K562 (cell line): ENCODE results near the gene SLC35G3. TPM values are rescaled to one million over a fixed set of nuclear protein-coding genes. Genes with fewer than 3 reads are reported as not detected.

ENCODE experiments used
- ATAC-seq: fragments of 200-7000 bp; cut with Tn5 transposase; 3 replicates; pipeline ENCODE4 v1.9.1; 2020; ENCODE audit warnings: moderate library complexity
- BruUV-seq: library from RNA; stranded (reverse); fragments of 400-500 nt; replicated peaks from 2 replicates; lab custom pipeline; 2021; lab: Mats Ljungman, UMichigan
- CTCF ChIA-PET: fragments of 300-600 bp; formaldehyde crosslinking; extraction: SDS; loops from one replicate; lab custom pipeline; 2021; ENCODE audit warnings: low intra/inter-chr PET ratio; lab: Yijun Ruan, JAX
- POLR2A ChIA-PET: fragments of 300-600, 350-650 bp; sonication (Branson Sonifier 250); formaldehyde crosslinking; extraction: SDS; loops from one replicate; lab custom pipeline; 2021; ENCODE audit warnings: antibody characterized with exemption, inconsistent platforms; lab: Yijun Ruan, JAX
- DNase-seq, 4 experiments: peaks; one replicate each; pipeline versions ENCODE4 v3.0.0 to v3.0.0-alpha.2; 2011 to 2018; ENCODE audit warnings: low spot score in 3 of 4, mixed read lengths in 3 of 4; ENCODE audit errors: extremely low read depth in 1 of 4
- FAIRE-seq: peaks from 2 replicates; lab custom pipeline; 2011; peaks lifted over from hg19 to GRCh38; lab: Jason Lieb, UNC
- H2AFZ ChIP-seq: 2 replicates; pipeline ENCODE4 v1.6.0; 2011; ENCODE audit warnings: low read depth, low read length, control low read depth, inconsistent platforms
- H3K27ac ChIP-seq: fragments of 200-600 bp; 3 replicates; pipeline ENCODE4 v1.8.0; 2011; ENCODE audit warnings: low read depth, mild to moderate bottlenecking, control low read depth, inconsistent platforms, low read length, moderate library complexity, mixed read lengths; ENCODE audit errors: extremely low read depth
- H3K27me3 ChIP-seq, 2 experiments: fragments of 300-600 bp in 1 of 2; 2 replicates in 1 of 2; 3 replicates in 1 of 2; pipeline versions ENCODE4 v1.6.0 to v1.8.0; 2011; ENCODE audit warnings: inconsistent platforms in 2 of 2, low read length in 2 of 2, mild to moderate bottlenecking in 1 of 2, mixed read lengths in 1 of 2, moderate library complexity in 1 of 2; ENCODE audit not compliant: control insufficient read depth in 2 of 2, insufficient read depth in 2 of 2
- H3K36me3 ChIP-seq: fragments of 300-600 bp; 3 replicates; pipeline ENCODE4 v1.8.0; 2011; ENCODE audit warnings: mild to moderate bottlenecking, low read length, inconsistent platforms; ENCODE audit not compliant: control insufficient read depth, insufficient read depth
- H3K4me1 ChIP-seq, 2 experiments: fragments of 200-600 bp in 1 of 2; replicated peaks in 1 of 2; 2 replicates in 1 of 2; 3 replicates in 1 of 2; pipeline versions ENCODE4 v1.5.1 to v1.8.0; 2011; ENCODE audit warnings: inconsistent platforms in 2 of 2, low read length in 2 of 2, mild to moderate bottlenecking in 1 of 2, mixed read lengths in 1 of 2, moderate library complexity in 1 of 2; ENCODE audit not compliant: control insufficient read depth in 2 of 2, insufficient read depth in 2 of 2
- H3K4me2 ChIP-seq: 2 replicates; pipeline ENCODE4 v1.6.1; 2011; ENCODE audit warnings: low read length, control low read depth, inconsistent platforms, mixed read lengths; ENCODE audit not compliant: insufficient read depth
- H3K4me3 ChIP-seq: fragments of 200-600 bp; sonication (generic), shearing (Covaris generic); 2 replicates; pipeline ENCODE4 v1.5.1; 2016; ENCODE audit warnings: control low read depth, inconsistent platforms
- H3K79me2 ChIP-seq: fragments of 200-600 bp; 3 replicates; pipeline ENCODE4 v1.8.0; 2011; ENCODE audit warnings: low read length, inconsistent platforms; ENCODE audit not compliant: control insufficient read depth, insufficient read depth
- H3K9ac ChIP-seq, 2 experiments: 2 replicates each; pipeline versions ENCODE4 v1.6.0 to v1.6.1; 2011; ENCODE audit warnings: low read depth in 2 of 2, low read length in 2 of 2, control low read depth in 1 of 2, inconsistent platforms in 1 of 2, mild to moderate bottlenecking in 1 of 2, mixed read lengths in 1 of 2; ENCODE audit not compliant: insufficient read depth in 1 of 2
- H3K9me1 ChIP-seq: one replicate; pipeline ENCODE4 v1.6.0; 2011; ENCODE audit warnings: inconsistent platforms, mild to moderate bottlenecking, low read length, moderate library complexity; ENCODE audit not compliant: control insufficient read depth, insufficient read depth
- H3K9me3 ChIP-seq: replicated peaks from 2 replicates; pipeline ENCODE4 v1.5.1; 2011; ENCODE audit warnings: low read depth, low read length, inconsistent platforms; ENCODE audit not compliant: control insufficient read depth, insufficient read depth
- H4K20me1 ChIP-seq: replicated peaks from 2 replicates; pipeline ENCODE4 v1.6.1; 2011; ENCODE audit warnings: low read length, inconsistent platforms, mixed read lengths; ENCODE audit not compliant: control insufficient read depth, insufficient read depth
- ARID1B ChIP-seq: fragments of 450-650 bp; IDR thresholded peaks from 2 replicates; pipeline ENCODE4 v1.6.1; 2016; ENCODE audit warnings: antibody characterized with exemption, mild to moderate bottlenecking, inconsistent platforms
- BACH1 ChIP-seq: fragments of 200-800 bp; sonication (Bioruptor generic); IDR thresholded peaks from 2 replicates; pipeline ENCODE4 v1.6.1; 2016; ENCODE audit warnings: missing genetic modification characterization, missing compliant biosample characterization
- FUS ChIP-seq: fragments of 200-400 bp; formaldehyde crosslinking; optimal IDR thresholded peaks from 2 replicates; pipeline ENCODE3; 2017; ENCODE audit warnings: low read depth, low read length
- HDAC1 ChIP-seq, 2 experiments: fragments of 450-650 bp; IDR thresholded peaks; 2 replicates each; pipeline ENCODE4 v1.6.1; 2016 to 2017; ENCODE audit warnings: inconsistent platforms in 1 of 2, mild to moderate bottlenecking in 1 of 2, moderate library complexity in 1 of 2
- HOXB6 ChIP-seq: fragments of 250-450 bp; sonication (Bioruptor Pico); IDR thresholded peaks from 2 replicates; pipeline ENCODE4 v1.5.1; 2022; ENCODE audit warnings: mild to moderate bottlenecking, borderline replicate concordance
- ZFP36 ChIP-seq: fragments of 150-350 bp; IDR thresholded peaks from 2 replicates; pipeline ENCODE4 v1.6.1; 2018; ENCODE audit warnings: low read length, low read depth; ENCODE audit not compliant: partially characterized antibody
- ZNF589 ChIP-seq: fragments of 200-800 bp; sonication (Bioruptor generic); IDR thresholded peaks from 2 replicates; pipeline ENCODE4 v1.6.1; 2016; ENCODE audit warnings: low read depth, missing genetic modification characterization, missing compliant biosample characterization
- WGBS: fragments of 100-300 bp; shearing (Covaris generic); methylation state at CpG from one replicate; pipeline ENCODE4 v1.1.6; 2016; ENCODE audit warnings: low coverage, mixed read lengths; ENCODE audit not compliant: insufficient coverage; ENCODE audit errors: missing lambda C conversion rate; 5-methylcytosine and 5-hydroxymethylcytosine counted together
- in situ Hi-C: fragments of 300-500 bp; cut with MboI; formaldehyde crosslinking; loops from 4 replicates; pipeline ENCODE4 v1.15.0; 2018; ENCODE audit warnings: inconsistent platforms, mixed read lengths
- intact Hi-C: fragments of 100-400 bp; cut with micrococcal nuclease; formaldehyde crosslinking; loops from 2 replicates; pipeline ENCODE4 v1.14.2; 2022
- polyA plus RNA-seq, 8 experiments: library from polyadenylated mRNA; depleted of rRNA in 4 of 8; stranded (reverse) in 5 of 8; unstranded in 3 of 8; fragments of >200 nt; fragmentation: Nextera tagmentation in 2 of 8; fragmentation: Illumina TruSeq in 1 of 8; extraction: Ambion mirVana in 2 of 8; extraction: Trizol in 1 of 8; gene quantifications; 2 replicates each; pipeline versions ENCODE4 v1.2.1 to v1.2.3, GENCODE V29; 2011 to 2014; ENCODE audit warnings: inconsistent platforms in 1 of 8, missing spikeins in 1 of 8
- total RNA-seq, 7 experiments: library from RNA; depleted of rRNA in 6 of 7; stranded (reverse); fragments of >200 nt in 6 of 7; fragmentation: Illumina TruSeq in 2 of 7; extraction: Trizol in 2 of 7; gene quantifications; 2 replicates each; pipeline versions ENCODE4 v1.2.1 to v1.2.3, GENCODE V29; 2011 to 2021; ENCODE audit warnings: low replicate concordance in 1 of 7
- TF ChIP-seq, protein P1 (sequence below): fragments of 450-650 bp; IDR thresholded peaks from 2 replicates; pipeline ENCODE4 v1.6.1; 2017; ENCODE audit warnings: antibody characterized with exemption, mild to moderate bottlenecking

The SLC35G3 gene
- total and polyA plus RNA-seq, 9 of the 15 experiments (the other 6 are each of a cell fraction or from before 2014, with no cell fraction given), result not detected

DNA sequence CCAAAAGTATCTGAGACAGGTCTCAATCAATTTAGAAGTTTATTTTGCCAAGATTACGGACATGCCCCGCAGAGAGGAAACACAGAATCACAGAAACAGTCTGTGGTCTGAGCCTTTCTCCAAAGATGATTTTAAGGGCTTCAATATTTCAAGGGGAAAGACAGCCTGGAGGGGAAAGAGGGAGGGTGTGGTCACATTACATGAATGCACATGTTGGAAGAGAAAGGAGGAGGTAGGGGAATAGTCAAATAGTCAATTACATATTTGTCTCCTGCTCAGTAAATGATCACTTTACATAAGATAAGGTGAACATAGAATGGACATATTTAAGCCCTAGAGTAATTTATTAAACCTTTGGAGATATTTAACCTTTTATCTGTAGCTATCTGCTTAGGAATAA is 34.3 kb downstream of the SLC35G3 start (continued):
- TF ChIP-seq, protein P1, sequence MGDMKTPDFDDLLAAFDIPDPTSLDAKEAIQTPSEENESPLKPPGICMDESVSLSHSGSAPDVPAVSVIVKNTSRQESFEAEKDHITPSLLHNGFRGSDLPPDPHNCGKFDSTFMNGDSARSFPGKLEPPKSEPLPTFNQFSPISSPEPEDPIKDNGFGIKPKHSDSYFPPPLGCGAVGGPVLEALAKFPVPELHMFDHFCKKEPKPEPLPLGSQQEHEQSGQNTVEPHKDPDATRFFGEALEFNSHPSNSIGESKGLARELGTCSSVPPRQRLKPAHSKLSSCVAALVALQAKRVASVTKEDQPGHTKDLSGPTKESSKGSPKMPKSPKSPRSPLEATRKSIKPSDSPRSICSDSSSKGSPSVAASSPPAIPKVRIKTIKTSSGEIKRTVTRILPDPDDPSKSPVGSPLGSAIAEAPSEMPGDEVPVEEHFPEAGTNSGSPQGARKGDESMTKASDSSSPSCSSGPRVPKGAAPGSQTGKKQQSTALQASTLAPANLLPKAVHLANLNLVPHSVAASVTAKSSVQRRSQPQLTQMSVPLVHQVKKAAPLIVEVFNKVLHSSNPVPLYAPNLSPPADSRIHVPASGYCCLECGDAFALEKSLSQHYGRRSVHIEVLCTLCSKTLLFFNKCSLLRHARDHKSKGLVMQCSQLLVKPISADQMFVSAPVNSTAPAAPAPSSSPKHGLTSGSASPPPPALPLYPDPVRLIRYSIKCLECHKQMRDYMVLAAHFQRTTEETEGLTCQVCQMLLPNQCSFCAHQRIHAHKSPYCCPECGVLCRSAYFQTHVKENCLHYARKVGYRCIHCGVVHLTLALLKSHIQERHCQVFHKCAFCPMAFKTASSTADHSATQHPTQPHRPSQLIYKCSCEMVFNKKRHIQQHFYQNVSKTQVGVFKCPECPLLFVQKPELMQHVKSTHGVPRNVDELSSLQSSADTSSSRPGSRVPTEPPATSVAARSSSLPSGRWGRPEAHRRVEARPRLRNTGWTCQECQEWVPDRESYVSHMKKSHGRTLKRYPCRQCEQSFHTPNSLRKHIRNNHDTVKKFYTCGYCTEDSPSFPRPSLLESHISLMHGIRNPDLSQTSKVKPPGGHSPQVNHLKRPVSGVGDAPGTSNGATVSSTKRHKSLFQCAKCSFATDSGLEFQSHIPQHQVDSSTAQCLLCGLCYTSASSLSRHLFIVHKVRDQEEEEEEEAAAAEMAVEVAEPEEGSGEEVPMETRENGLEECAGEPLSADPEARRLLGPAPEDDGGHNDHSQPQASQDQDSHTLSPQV, result no peak
- no peak for TF ChIP-seq BACH1 (tag)
- TF ChIP-seq ARID1B, result no peak
- TF ChIP-seq FUS, result no peak
- TF ChIP-seq ZNF589 (CRISPR knock-in tag), result no peak
- TF ChIP-seq HOXB6 (CRISPR knock-in tag), result no peak

DNA sequence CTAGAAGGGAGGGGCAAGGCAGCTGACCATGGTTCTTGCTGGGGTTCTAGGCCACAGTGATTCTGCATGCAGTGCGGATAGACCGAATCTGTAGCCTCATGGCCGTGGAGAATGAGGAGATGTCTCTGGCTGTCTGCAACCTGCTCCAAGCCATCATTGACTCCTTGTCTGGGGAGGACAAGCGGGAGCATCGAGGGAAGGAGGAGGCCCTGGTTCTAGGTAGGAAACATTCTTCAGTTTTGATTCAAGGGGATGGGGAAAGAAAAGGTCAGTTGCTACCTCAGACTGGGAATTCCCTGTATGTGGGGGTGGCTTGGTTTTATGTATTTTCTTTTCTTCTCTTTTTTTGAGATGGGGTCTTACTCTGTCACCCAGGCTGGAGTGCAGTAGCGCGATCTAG is 38.9 kb downstream of the SLC35G3 start:
- FAIRE-seq (no peak), ATAC-seq (no peak), DNase-seq (no peak)
- in situ Hi-C loops (no loop called here), intact Hi-C loops (no loop called here)
- no peak overlapping the region for H3K27ac ChIP-seq
- no TSS peak for BruUV-seq
- ChIA-PET CTCF (no interaction called here), POLR2A (interaction anchor here (0.6 kb wide), 1 partner anchor 477 kb away, joined by 3 read pairs; no protein-coding TSS in a partner anchor)
- H3K9me1 ChIP-seq, result no peaks in the 10 kb centered on the region
- H3K4me1 ChIP-seq, result no peaks in the 10 kb centered on the region
- H3K9ac ChIP-seq, result no peak overlapping the region
- no peaks in the 10 kb centered on the region for H3K36me3 ChIP-seq
- TF ChIP-seq HDAC1 (IDR thresholded peaks at IDR 0.05), result no peak
- TF ChIP-seq ZFP36, result no peak
- WGBS, result 1% methylated on average over 7 of the region's 7 CpGs
- peaks cover 36 to 44% of the 10 kb centered on the region in 2 experiments for H3K27me3 ChIP-seq
- 0 out of 2 replicates have a peak, but pooled peaks cover 4% of the 10 kb centered on the region for H4K20me1 ChIP-seq
- no peak overlapping the region for H3K4me3 ChIP-seq
- no peaks in the 10 kb centered on the region for H3K79me2 ChIP-seq
- H3K9me3 ChIP-seq, result no peaks in the 10 kb centered on the region
- H3K4me2 ChIP-seq, result no peak overlapping the region
- no peak overlapping the region for H2AFZ ChIP-seq
